GM12801 (cell line): ENCODE measurements around the gene COX19.

Experiments used
- TF ChIP-seq, protein P1 (sequence below): IDR thresholded peaks from one replicate; pipeline ENCODE4 v1.5.1; 2011; ENCODE audit warnings: control low read depth; ENCODE audit not compliant: insufficient read length; ENCODE audit errors: extremely low read depth

COX19 gene

DNA sequence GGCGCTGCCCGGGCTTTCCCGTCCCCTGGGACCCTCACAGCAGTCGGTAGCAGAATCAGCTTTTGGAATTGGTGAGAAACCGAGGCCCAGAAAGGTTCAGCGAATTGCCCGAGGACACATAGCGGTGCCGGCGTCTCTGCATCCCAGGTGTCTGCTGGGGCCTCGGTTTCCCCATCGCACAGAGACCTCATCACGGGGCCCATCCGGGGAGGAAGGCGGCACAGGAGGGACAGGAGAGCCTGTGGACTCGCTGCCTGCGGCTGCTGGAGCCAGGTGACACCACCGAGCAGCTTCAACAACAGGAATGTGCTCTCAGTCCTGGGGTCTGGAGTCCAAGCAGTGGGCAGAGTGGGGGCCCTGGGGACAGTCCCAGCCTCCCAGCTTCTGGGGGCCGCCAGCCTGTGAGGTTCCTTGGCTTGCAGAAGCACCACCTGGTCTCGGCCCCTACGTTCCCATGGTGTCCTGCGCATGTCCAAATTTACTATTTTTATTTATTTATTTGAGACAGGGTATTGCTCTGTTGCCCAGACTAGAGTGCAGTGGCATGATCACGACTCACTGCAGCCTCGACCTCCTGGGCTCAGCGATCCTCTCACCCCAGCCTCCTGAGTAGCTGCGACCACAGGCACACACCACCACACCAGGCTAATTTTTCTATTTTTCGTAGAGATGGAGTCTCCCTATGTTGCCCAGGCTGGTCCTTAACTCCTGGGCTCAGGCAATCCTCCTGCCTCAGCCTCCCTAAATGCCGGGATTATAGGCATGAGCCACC lies 539 bp upstream of the COX19 start:
- TF ChIP-seq, protein P1, sequence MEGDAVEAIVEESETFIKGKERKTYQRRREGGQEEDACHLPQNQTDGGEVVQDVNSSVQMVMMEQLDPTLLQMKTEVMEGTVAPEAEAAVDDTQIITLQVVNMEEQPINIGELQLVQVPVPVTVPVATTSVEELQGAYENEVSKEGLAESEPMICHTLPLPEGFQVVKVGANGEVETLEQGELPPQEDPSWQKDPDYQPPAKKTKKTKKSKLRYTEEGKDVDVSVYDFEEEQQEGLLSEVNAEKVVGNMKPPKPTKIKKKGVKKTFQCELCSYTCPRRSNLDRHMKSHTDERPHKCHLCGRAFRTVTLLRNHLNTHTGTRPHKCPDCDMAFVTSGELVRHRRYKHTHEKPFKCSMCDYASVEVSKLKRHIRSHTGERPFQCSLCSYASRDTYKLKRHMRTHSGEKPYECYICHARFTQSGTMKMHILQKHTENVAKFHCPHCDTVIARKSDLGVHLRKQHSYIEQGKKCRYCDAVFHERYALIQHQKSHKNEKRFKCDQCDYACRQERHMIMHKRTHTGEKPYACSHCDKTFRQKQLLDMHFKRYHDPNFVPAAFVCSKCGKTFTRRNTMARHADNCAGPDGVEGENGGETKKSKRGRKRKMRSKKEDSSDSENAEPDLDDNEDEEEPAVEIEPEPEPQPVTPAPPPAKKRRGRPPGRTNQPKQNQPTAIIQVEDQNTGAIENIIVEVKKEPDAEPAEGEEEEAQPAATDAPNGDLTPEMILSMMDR = no peak

DNA sequence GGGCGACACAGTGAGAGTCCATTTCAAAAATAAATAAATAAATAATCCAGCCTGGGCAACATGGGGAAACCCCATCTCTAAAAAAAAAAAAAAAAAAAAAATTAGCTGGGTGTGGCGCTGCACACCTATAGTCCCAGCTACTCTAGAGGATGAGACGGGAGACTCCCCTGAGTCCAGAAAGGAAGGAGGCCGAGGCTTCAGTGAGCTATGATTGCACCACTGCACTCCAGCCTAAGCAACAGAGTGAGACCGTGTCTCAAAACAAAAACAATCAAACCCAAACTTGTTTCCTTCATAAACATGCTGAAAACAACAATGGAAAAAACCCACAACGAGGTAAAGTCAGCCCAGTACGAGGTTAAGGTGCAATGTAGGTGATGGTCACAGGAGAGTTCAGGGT lies 1.2 kb downstream of the COX19 start:
- TF ChIP-seq, protein P1 = no peak

DNA sequence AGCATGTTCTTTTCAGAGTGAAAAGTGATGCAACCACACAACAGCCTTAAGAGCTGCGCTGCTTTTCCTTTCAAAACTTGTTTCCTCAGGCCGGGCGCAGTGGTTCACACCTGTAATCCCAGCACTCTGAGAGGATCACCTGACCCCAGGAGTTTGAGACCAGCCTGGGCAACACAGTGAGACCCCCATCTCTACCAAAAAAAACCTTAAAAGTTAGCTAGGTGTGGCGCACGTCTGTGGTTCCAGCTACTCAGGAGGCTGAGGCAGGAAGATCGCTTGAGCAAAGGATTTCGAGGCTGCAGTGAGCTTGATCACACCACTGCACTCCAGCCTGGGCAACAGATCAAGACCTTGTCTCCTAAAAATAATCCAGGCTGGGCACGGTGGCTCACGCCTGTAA lies 2.0 kb downstream of the COX19 start:
- TF ChIP-seq, protein P1 = no peak

DNA sequence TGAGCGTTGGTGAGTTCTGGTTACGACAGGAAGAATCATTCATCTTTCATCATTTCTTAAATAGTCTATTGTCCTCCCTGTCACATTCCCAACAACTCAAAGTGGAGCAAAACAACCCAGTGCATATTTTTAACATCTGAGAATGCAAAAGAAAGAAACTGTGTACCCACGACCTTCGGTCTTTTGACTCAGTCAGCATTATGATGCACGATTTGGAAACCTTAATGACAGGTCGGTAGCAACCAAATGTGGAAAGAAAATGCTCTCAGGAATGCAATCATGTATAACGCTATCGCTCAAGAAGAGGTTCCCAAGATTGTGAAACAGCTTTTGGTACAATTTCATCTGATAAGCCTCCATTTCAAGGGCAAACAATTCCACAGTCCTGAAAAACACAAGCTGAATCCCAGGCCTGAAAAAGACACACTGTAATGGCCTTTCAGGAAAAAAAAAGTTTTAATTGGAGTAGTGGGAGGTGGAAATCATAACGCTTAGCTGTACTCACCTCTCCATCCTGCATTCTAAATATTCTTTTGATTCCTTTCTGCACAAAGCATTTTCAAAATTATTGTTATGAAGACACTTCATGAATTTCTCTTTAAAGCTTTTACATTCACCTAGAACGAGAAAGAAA lies 2.6 kb downstream of the COX19 start:
- TF ChIP-seq, protein P1 = no peak

DNA sequence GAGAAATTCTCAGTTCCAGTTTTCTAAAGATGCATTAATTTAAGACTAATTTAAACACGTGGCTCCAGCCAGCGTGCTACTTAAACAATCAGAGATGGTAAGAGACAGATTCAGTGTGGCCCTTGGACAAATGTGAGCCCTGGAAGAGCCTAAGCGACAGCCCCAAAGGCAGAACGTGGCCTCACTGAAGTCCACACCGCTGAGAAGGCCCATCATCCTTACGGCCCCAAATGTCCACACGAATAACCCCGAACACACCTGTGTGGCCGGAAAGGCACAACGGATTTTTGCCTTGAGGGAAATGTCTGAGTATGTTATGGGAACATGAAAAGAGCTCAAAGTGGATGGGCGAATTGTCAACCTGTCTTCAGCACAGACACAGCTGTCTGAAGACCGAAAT lies 3.2 kb downstream of the COX19 start:
- TF ChIP-seq, protein P1 = no peak

DNA sequence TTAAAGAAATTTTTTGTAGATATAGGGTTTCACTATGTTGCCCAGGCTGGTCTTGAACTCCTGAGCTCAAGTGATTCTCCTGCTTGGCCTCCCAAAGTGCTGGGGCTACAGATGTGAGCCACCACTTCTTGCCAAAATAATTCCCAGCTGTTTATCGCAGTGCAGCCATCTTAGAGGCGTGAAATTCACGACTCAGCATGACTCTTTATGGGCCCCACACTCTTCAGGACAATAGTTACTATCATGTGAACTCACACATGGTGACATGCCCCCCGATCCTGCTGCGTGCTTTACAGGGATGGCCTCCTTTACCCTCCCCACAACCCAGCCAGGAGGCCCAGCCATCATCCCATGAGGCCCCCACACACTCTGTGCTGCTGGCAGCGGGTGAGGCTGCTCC lies 4.6 kb downstream of the COX19 start:
- TF ChIP-seq, protein P1 = no peak

DNA sequence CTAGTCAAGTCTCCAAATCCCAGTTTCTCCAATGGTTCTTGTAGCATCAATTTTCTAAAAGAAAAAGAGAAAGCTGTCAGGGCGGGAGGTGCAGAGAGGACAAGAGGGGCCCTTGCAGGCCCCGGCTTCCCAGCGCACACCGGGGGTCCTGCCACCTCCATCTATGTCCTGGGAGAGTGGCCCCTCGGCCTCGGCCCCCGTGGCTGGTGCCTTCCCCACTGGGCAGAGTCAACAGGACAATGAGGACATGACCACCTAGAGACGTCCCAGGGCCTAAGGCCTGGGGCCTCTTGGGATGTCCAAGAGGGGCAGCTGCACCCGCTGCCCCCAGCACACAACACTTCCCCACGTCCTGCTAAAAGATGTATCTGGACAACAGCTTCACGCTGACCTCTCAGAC lies 5.9 kb downstream of the COX19 start:
- TF ChIP-seq, protein P1 = no peak
